HG02678 (cell line): ENCODE data around the gene POLR1E.

Experiments used
- ATAC-seq: cut with Tn5 transposase; IDR thresholded peaks from one replicate; pipeline ENCODE4 v1.9.1; 2021; ENCODE audit warnings: mild to moderate bottlenecking, moderate library complexity; ENCODE audit not compliant: unreplicated experiment

The POLR1E gene

GRCh38 chr9:37531699-37532098 is 46.0 kb downstream of the POLR1E start:
- no peak for ATAC-seq

DNA sequence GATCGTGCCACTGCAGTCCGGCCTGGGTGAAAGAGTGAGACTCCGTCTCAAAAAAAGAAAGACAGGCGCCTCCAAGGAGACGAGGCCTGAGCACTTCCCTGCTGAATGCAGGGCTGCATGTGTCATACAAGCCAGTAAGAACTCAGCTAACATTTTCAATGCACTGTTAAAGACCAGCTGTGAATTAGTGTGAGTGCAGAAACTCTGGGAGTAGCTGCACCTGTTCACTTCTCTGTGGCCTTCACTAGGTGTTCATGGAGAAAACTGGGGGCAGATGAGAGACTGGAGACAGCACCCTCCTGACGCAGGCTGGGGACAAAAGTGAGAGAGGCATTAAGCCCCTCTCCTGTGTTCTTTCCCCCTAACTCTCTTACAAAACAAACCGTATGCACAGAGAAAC is 48.7 kb downstream of the POLR1E start:
- no peak for ATAC-seq

DNA sequence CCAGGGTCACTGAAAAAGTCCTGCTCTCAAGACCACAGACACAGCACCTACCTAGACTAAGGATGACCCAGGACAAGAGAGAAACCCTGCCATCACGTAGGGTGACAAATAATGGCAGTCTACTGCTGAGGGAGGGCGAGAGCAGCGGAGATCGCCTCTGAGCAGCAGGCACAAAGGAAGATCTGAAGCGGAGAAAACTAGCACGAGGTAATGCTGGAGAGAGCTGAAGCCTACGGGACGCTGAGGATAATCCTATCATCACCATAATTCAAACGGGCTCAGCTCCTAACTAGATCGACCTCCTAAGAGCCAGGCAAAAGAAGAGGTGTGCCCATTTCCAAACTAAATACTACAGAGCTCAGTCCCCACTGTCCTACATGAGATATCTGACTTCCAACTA is 49.2 kb downstream of the POLR1E start:
- no peak for ATAC-seq

- ATAC-seq: no peak
These were observed 52.4 kb downstream of the POLR1E start for GRCh38 chr9:37538099-37538498.

DNA sequence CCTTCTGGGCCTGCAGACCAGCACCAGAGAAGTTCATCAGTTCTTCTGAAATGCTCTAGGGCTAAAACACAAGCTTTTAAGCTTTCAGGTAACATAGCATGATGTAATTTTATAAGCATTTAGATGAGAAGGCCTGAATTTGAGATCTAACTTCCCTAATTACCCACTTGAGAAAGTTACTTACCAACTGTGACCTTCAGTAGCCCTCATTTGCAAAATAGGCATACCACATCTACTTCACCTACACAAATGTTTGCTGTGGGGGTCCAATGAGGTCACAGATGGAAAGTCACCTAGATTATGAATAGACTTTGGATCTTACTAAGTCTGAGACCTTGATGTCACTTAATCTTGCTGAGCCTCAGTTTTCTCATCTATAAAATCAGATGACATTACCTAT is 53.9 kb downstream of the POLR1E start:
- ATAC-seq: no peak

DNA sequence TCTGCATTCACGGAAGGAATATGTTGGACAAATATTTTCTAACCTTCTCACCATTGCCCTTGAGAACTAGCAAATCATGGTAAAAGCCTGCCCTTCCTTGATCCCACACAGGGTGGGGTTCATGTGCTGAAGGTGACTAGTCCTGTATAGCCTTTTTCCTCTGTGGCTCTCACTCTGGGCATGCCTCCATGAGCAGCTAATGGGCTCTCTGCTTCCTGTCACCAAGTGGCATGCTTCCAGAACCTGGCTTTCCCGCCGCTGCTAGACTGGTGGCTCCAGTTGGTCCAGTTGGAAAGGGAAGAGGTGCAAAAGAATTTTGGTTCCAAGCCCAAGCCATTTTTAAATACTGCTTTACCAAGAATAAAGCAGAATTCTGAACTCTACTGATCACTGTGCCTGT is 54.9 kb downstream of the POLR1E start:
- no peak for ATAC-seq

DNA sequence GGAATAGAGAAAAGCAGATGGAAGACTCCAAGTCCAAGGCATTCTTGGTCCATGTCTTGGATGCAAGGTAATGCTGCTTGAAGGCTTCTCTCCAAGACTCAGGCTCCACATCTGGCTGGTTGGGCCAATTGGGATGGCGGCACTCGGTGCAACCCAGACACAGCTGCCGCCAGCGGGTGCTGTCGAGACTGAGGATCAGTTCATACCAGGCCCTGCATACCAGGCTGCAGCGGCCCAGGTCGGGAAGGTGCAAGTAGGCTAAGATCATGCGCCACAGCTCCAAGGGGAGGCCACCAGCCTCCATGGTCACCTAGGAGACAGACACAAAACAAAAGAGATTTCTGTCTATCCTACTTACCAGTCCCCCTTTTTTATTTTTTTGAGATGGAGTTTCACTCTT is 55.7 kb downstream of the POLR1E start:
- no peak for ATAC-seq

DNA sequence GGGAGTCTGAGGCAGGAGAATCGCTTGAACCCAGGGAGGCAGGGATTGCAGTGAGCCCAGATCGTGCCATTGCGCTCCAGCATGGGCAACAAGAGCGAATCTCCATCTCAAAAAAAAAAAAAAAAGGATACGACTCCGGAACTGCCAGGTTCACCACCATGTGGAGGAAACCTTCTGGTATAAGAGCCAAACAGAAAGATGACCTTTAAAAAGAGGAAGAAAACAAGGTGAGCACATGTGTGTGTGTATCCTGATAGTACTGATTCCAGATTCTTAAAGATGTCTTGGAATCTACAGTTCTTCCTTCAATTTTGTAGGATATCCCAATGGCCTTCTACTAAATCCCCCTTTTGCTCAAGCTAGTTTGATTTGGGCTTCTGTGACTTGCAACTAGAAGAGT is 56.7 kb downstream of the POLR1E start:
- ATAC-seq: no peak

- ATAC-seq: no peak
These were observed 57.1 kb downstream of the POLR1E start for GRCh38 chr9:37542895-37543294.

- ATAC-seq: no peak
These were observed 57.7 kb downstream of the POLR1E start for GRCh38 chr9:37543468-37543867.

GRCh38 chr9:37547328-37547878 is 61.7 kb downstream of the POLR1E start:
- ATAC-seq: no peak

GRCh38 chr9:37549527-37549926 is 63.8 kb downstream of the POLR1E start:
- ATAC-seq: no peak

DNA sequence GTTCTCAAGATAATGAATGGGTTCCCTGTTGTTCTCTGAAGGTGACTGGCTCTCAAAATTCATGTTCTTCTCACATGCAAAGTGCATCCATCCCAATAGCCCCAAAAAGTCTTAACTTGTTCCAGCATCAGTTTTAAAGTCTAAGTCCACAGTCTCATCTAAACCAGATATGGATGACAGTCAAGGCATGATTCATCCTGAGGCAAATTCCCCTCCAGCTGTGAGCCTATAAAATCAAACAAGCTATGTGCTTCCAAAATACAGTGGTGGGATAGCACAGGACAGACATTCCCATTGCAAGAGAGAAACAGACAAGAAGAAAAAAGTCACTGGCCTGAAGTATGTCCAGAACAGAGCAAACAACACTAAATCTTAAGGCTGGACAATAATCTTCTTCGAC is 65.0 kb downstream of the POLR1E start:
- ATAC-seq: no peak

GRCh38 chr9:37551468-37551867 is 65.7 kb downstream of the POLR1E start:
- ATAC-seq: no peak

DNA sequence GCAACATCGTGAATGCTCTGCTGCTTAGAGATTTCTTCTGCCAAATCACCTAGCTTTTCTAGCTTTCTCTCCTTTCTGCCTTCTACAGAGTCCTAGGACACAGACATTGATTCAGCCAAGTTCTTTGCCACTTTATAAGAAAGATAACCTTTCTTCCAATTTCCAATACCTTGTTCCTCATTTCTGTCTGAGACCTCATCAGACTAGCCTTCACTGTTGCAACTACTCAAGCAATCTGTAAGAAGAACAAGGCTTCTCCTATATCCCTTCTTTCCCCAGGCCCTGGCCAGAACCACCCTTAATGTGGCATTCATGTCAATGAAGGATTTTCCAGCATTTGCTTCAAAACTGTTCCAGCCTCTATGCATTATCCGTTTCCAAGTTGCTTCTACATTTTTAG is 66.1 kb downstream of the POLR1E start:
- no peak for ATAC-seq
